Measurements from ENCODE around the gene SLC12A8.

GRCh38 chr3:125055331-125055912 is 157.1 kb downstream of the SLC12A8 start:
- TF ChIP-seq, protein P1, sequence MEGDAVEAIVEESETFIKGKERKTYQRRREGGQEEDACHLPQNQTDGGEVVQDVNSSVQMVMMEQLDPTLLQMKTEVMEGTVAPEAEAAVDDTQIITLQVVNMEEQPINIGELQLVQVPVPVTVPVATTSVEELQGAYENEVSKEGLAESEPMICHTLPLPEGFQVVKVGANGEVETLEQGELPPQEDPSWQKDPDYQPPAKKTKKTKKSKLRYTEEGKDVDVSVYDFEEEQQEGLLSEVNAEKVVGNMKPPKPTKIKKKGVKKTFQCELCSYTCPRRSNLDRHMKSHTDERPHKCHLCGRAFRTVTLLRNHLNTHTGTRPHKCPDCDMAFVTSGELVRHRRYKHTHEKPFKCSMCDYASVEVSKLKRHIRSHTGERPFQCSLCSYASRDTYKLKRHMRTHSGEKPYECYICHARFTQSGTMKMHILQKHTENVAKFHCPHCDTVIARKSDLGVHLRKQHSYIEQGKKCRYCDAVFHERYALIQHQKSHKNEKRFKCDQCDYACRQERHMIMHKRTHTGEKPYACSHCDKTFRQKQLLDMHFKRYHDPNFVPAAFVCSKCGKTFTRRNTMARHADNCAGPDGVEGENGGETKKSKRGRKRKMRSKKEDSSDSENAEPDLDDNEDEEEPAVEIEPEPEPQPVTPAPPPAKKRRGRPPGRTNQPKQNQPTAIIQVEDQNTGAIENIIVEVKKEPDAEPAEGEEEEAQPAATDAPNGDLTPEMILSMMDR (IDR thresholded peaks at IDR 0.05 in 4 of 5, conservative IDR thresholded peaks at IDR 0.05 in 1 of 5) = peak in 1 of 5 experiments; percentile 6
- no peak for TF ChIP-seq POLR2A (IDR thresholded peaks at IDR 0.05)
